Thymus (tissue), 14 donors: ENCODE data around the gene FBXL12. TPM values are rescaled to one million over a fixed set of nuclear protein-coding genes. Genes with fewer than 3 reads are reported as not detected.

Source experiments
- DNase-seq, 9 donors: peaks; one replicate each; pipeline ENCODE4 v3.0.0-alpha.2; 2013; ENCODE audit warnings: low spot score in 9 of 9, low read depth in 6 of 9, missing footprints in 1 of 9
- H3K27ac ChIP-seq, 2 donors: one replicate each; pipeline ENCODE4 v1.5.1; 2013; ENCODE audit warnings: control low read depth in 1 of 2, low read depth in 1 of 2, low read length in 1 of 2, mild to moderate bottlenecking in 1 of 2, moderate library complexity in 1 of 2
- H3K27me3 ChIP-seq, 2 donors: one replicate each; pipeline ENCODE4 v1.5.1; 2013; ENCODE audit warnings: low read length in 1 of 2; ENCODE audit not compliant: control insufficient read depth in 2 of 2, insufficient read depth in 1 of 2
- H3K36me3 ChIP-seq, 2 donors: one replicate each; pipeline ENCODE4 v1.5.1; 2013; ENCODE audit warnings: low read length in 1 of 2, mild to moderate bottlenecking in 1 of 2, moderate library complexity in 1 of 2; ENCODE audit not compliant: control insufficient read depth in 2 of 2, insufficient read depth in 2 of 2
- H3K4me1 ChIP-seq, 2 donors: one replicate each; pipeline ENCODE4 v1.5.1; 2013; ENCODE audit warnings: low read length in 2 of 2; ENCODE audit not compliant: control insufficient read depth in 2 of 2, insufficient read depth in 2 of 2
- H3K4me3 ChIP-seq, 2 donors: one replicate each; pipeline ENCODE4 v1.5.1; 2013; ENCODE audit warnings: low read length in 2 of 2, control low read depth in 1 of 2, mild to moderate bottlenecking in 1 of 2
- H3K9me3 ChIP-seq, 2 donors: one replicate each; pipeline ENCODE4 v1.5.1; 2013; ENCODE audit warnings: low read length in 1 of 2, mild to moderate bottlenecking in 1 of 2; ENCODE audit not compliant: control insufficient read depth in 2 of 2, insufficient read depth in 1 of 2
- WGBS: extraction: QIAGEN DNeasy Blood & Tissue Kit; methylation state at CpG from one replicate; pipeline ENCODE4 v1.1.7; 2013; 5-methylcytosine and 5-hydroxymethylcytosine counted together
- long read RNA-seq, 10 donors: transcript quantifications; one replicate each; lab custom pipeline, GENCODE V29; 2026
- polyA plus RNA-seq: library from polyadenylated mRNA; stranded (reverse); fragments of 200-250 nt; gene quantifications from one replicate; pipeline ENCODE4 v1.2.3, GENCODE V29; 2013
- total RNA-seq: library from RNA; stranded (reverse); fragments of 120-200 nt; gene quantifications from one replicate; pipeline ENCODE4 v1.2.4, GENCODE V29; 2013
- donor health status: healthy.

Gene FBXL12, protein sequence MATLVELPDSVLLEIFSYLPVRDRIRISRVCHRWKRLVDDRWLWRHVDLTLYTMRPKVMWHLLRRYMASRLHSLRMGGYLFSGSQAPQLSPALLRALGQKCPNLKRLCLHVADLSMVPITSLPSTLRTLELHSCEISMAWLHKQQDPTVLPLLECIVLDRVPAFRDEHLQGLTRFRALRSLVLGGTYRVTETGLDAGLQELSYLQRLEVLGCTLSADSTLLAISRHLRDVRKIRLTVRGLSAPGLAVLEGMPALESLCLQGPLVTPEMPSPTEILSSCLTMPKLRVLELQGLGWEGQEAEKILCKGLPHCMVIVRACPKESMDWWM
- 28.4 TPM for total RNA-seq
- polyA plus RNA-seq = 40.1 TPM
- long read RNA-seq, donor 1, partial matches to known transcripts = 0 of 2 reads
- long read RNA-seq, donor 1, other reads (novel, unspliced or antisense) = 0 of 2 reads
- long read RNA-seq, donor 2, transcript FBXL12-205 (2 exons, 1,736 nt) = minor isoform, 7 of 1,607 reads
- long read RNA-seq, donor 2, transcript FBXL12-201 (3 exons, 1,852 nt) = major isoform, 25 of 1,607 reads
- long read RNA-seq, donor 2, transcript FBXL12-206 (3 exons, 1,843 nt) = minor isoform, 14 of 1,607 reads
- long read RNA-seq, donor 2, partial matches to known transcripts = 1,186 of 1,607 reads
- long read RNA-seq, donor 2, other reads (novel, unspliced or antisense) = 366 of 1,607 reads
- long read RNA-seq, donor 3, transcript FBXL12-201 (3 exons, 1,852 nt) = major isoform, 31 of 82 reads
- long read RNA-seq, donor 3, transcript FBXL12-206 (3 exons, 1,843 nt) = minor isoform, 16 of 82 reads
- long read RNA-seq, donor 3, transcript FBXL12-205 (2 exons, 1,736 nt) = minor isoform, 22 of 82 reads
- long read RNA-seq, donor 3, partial matches to known transcripts = 0 of 82 reads
- long read RNA-seq, donor 3, other reads (novel, unspliced or antisense) = 0 of 82 reads
- long read RNA-seq, donor 4, transcript FBXL12-201 (3 exons, 1,852 nt) = major isoform, 8 of 769 reads
- long read RNA-seq, donor 4, partial matches to known transcripts = 246 of 769 reads
- long read RNA-seq, donor 4, other reads (novel, unspliced or antisense) = 511 of 769 reads
- long read RNA-seq, donor 5, transcript FBXL12-206 (3 exons, 1,843 nt) = minor isoform, 5 of 1,750 reads
- long read RNA-seq, donor 5, transcript FBXL12-205 (2 exons, 1,736 nt) = minor isoform, 10 of 1,750 reads
- long read RNA-seq, donor 5, transcript FBXL12-201 (3 exons, 1,852 nt) = major isoform, 19 of 1,750 reads
- long read RNA-seq, donor 5, partial matches to known transcripts = 583 of 1,750 reads
- long read RNA-seq, donor 5, other reads (novel, unspliced or antisense) = 1,130 of 1,750 reads
- long read RNA-seq, donor 6, transcript FBXL12-201 (3 exons, 1,852 nt) = major isoform, 20 of 598 reads
- long read RNA-seq, donor 6, transcript FBXL12-206 (3 exons, 1,843 nt) = minor isoform, 14 of 598 reads
- long read RNA-seq, donor 6, partial matches to known transcripts = 105 of 598 reads
- long read RNA-seq, donor 6, other reads (novel, unspliced or antisense) = 445 of 598 reads
- long read RNA-seq, donor 7, transcript FBXL12-201 (3 exons, 1,852 nt) = major isoform, 13 of 1,166 reads
- long read RNA-seq, donor 7, transcript FBXL12-206 (3 exons, 1,843 nt) = minor isoform, 7 of 1,166 reads
- long read RNA-seq, donor 7, partial matches to known transcripts = 315 of 1,166 reads
- long read RNA-seq, donor 7, other reads (novel, unspliced or antisense) = 826 of 1,166 reads
- long read RNA-seq, donor 8, partial matches to known transcripts = 0 of 6 reads
- long read RNA-seq, donor 8, other reads (novel, unspliced or antisense) = 0 of 6 reads
- long read RNA-seq, donor 9, transcript FBXL12-206 (3 exons, 1,843 nt) = minor isoform, 5 of 19 reads
- long read RNA-seq, donor 9, transcript FBXL12-201 (3 exons, 1,852 nt) = major isoform, 9 of 19 reads
- long read RNA-seq, donor 9, partial matches to known transcripts = 0 of 19 reads
- long read RNA-seq, donor 9, other reads (novel, unspliced or antisense) = 0 of 19 reads
- long read RNA-seq, donor 10, transcript FBXL12-201 (3 exons, 1,852 nt) = major isoform, 14 of 635 reads
- long read RNA-seq, donor 10, transcript FBXL12-205 (2 exons, 1,736 nt) = minor isoform, 12 of 635 reads
- long read RNA-seq, donor 10, transcript FBXL12-206 (3 exons, 1,843 nt) = minor isoform, 8 of 635 reads
- long read RNA-seq, donor 10, partial matches to known transcripts = 557 of 635 reads
- long read RNA-seq, donor 10, other reads (novel, unspliced or antisense) = 39 of 635 reads

- H3K9me3 ChIP-seq = peaks cover 5 to 18% of the 10 kb centered on the region in 2 donors
Measured at GRCh38 chr19:9818734-9819595, at the start of gene FBXL12. FBXL12 (minus strand) TSS chr19:9819079; CDS start chr19:9818813, 266 bp downstream.

GRCh38 chr19:9865732-9866501, 47.0 kb upstream of the FBXL12 start:
- peak; percentile 55 to 94 (median 82) for DNase-seq
- peaks cover 49 to 71% of the 10 kb centered on the region in 2 donors for H3K4me1 ChIP-seq
- peak overlapping the region in 1 of 2 donors; percentile 3 for H3K4me3 ChIP-seq
- no peaks in the 10 kb centered on the region for H3K27me3 ChIP-seq
- no peaks in the 10 kb centered on the region for H3K36me3 ChIP-seq
- peak overlapping the region; percentile 79 to 92 for H3K27ac ChIP-seq
- H3K9me3 ChIP-seq = no peaks in the 10 kb centered on the region
- WGBS = 81% methylated on average over 16 of the region's 16 CpGs

More at GRCh38 chr19:9818734-9819595, at the start of gene FBXL12:
- Histone ChIP-seq H3K27ac (peak within 1 kb of the TSS; percentile 98), H3K36me3 (peaks cover 17 to 30% of the 10 kb centered on the region in 2 donors), H3K27me3 (no peaks in the 10 kb centered on the region), H3K4me3 (peak within 1 kb of the TSS; percentile 98 to 99), H3K4me1 (peaks cover 7 to 17% of the 10 kb centered on the region in 2 donors)
- DNase-seq = peak; percentile 98 to 100 (median 100)
- WGBS = under 1% methylated on average over 82 of the region's 82 CpGs

GRCh38 chr19:9863759-9864158, 44.9 kb upstream of the FBXL12 start:
- DNase-seq = peak in 1 of 9 donors; percentile 53
- WGBS = 87% methylated on average over 5 of the region's 5 CpGs
- H3K4me3 ChIP-seq = peak overlapping the region; percentile 8 to 30
- H3K9me3 ChIP-seq = no peaks in the 10 kb centered on the region
- H3K27me3 ChIP-seq = no peaks in the 10 kb centered on the region
- peaks cover 56 to 92% of the 10 kb centered on the region in 2 donors for H3K4me1 ChIP-seq
- H3K27ac ChIP-seq = peak overlapping the region; percentile 64 to 73
- no peaks in the 10 kb centered on the region for H3K36me3 ChIP-seq

DNA sequence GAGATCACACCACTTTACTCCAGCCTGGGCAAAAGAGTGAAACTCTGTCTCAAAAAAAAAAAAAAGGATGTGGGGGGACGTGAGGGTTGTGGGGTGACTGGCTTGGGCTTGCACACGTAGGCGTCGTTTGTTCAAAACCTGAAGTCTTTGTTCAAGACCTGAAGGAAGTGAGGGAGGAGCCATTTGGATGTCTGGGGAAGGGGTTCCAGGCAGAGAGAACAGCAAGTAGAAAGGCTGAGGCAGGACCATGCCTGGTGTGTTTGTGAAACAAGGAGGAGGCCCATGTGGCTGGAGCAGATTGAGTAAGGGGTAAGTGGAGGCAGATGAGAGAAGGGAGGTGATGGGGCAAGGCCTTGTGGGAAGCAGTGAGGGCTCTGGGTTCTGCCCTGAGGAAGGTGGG, 44.1 kb upstream of the FBXL12 start:
- H3K4me3 ChIP-seq = peak overlapping the region; percentile 30 to 38
- no peaks in the 10 kb centered on the region for H3K36me3 ChIP-seq
- DNase-seq = peak in 6 of 9 donors; percentile 49 to 83 (median 58)
- WGBS = 30% methylated on average over 4 of the region's 4 CpGs
- H3K9me3 ChIP-seq = peaks cover 0 to 4% of the 10 kb centered on the region in 2 donors
- no peaks in the 10 kb centered on the region for H3K27me3 ChIP-seq
- peak overlapping the region; percentile 73 to 92 for H3K27ac ChIP-seq
- peaks cover 63 to 97% of the 10 kb centered on the region in 2 donors for H3K4me1 ChIP-seq

GRCh38 chr19:9861503-9861902, 42.6 kb upstream of the FBXL12 start:
- DNase-seq = no peak
- H3K27me3 ChIP-seq = no peaks in the 10 kb centered on the region
- WGBS = 100% methylated on average over 1 of the region's 1 CpG
- H3K27ac ChIP-seq = peak overlapping the region in 1 of 2 donors; percentile 63
- peaks cover 0 to 4% of the 10 kb centered on the region in 2 donors for H3K9me3 ChIP-seq
- H3K4me1 ChIP-seq = peaks cover 67 to 98% of the 10 kb centered on the region in 2 donors
- H3K4me3 ChIP-seq = no peak overlapping the region
- peaks cover 0 to 6% of the 10 kb centered on the region in 2 donors for H3K36me3 ChIP-seq

DNA sequence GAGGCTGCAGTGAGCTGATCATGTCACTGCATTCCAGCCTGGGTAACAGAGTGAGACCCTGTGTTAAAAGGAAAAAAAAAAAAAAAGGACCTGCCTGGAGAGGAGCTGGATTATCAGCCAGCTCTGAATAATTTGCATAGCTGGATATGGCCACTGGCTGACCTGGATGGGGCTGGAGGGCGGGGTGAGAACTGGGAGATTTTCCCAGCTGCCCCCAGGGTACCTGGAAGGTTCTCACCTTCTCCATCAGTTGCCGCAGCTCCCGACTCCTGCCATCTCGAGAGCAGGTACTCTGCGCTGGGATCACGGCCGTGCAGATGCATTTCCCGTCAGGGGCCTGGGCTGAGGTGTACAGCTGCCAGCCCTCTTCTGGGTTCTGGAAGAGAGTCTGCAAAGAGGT, 41.5 kb upstream of the FBXL12 start:
- peaks cover 0 to 7% of the 10 kb centered on the region in 2 donors for H3K36me3 ChIP-seq
- 91% methylated on average over 8 of the region's 8 CpGs for WGBS
- peaks cover 0 to 4% of the 10 kb centered on the region in 2 donors for H3K9me3 ChIP-seq
- H3K4me3 ChIP-seq = no peak overlapping the region
- H3K27ac ChIP-seq = no peak overlapping the region
- H3K27me3 ChIP-seq = no peaks in the 10 kb centered on the region
- peaks cover 63 to 90% of the 10 kb centered on the region in 2 donors for H3K4me1 ChIP-seq
- no peak for DNase-seq
